GM21367 (cell line): ENCODE results near the gene AKR1C4.
"Not testable (repeated sequence)": the region's sequence is repeated elsewhere in the genome, so short reads cannot be mapped to it uniquely, and the experiment has no call there.

Experiments used
- ATAC-seq: cut with Tn5 transposase; IDR thresholded peaks from one replicate; pipeline ENCODE4 v1.9.1; 2021; ENCODE audit not compliant: unreplicated experiment

The AKR1C4 gene

DNA sequence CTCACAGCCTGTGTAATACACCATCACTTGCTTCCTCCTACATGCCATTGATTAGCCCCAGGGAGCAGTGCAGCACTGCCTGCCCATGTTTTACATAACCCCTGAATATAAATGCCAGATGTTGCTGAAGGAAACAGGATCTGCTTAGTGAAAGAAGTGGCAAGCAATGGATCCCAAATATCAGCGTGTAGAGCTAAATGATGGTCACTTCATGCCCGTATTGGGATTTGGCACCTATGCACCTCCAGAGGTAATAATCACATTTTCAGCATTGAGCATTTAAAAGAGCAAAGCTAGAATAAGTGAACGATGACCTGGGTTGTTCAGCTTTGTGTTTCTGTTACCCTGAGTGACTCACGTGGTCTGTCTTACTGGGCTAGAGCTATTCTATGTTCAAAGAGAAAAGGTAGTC lies at the start of gene AKR1C4:
Gene AKR1C4, plus strand, starts transcription at position 136 of the 412 bp plus-strand sequence. Its CDS starts 31 bp downstream, at position 167.
- no peak for ATAC-seq

DNA sequence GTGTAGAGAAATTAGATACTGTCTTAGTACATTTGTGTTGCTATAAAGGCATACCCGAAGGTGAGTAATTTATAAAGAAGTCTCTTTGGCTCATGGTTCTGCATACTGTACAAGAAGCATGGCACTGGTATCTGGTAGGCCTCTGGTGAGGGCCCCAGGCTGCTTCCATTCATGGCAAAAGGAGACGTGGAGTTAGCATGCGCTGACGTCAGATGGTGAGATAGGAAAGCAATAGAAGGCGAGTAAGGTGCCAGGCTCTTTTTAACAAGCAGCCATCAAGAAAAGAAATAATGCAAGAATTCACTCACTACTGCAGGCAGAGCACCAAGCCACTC lies 49.8 kb upstream of the AKR1C4 start:
- no peak for ATAC-seq

DNA sequence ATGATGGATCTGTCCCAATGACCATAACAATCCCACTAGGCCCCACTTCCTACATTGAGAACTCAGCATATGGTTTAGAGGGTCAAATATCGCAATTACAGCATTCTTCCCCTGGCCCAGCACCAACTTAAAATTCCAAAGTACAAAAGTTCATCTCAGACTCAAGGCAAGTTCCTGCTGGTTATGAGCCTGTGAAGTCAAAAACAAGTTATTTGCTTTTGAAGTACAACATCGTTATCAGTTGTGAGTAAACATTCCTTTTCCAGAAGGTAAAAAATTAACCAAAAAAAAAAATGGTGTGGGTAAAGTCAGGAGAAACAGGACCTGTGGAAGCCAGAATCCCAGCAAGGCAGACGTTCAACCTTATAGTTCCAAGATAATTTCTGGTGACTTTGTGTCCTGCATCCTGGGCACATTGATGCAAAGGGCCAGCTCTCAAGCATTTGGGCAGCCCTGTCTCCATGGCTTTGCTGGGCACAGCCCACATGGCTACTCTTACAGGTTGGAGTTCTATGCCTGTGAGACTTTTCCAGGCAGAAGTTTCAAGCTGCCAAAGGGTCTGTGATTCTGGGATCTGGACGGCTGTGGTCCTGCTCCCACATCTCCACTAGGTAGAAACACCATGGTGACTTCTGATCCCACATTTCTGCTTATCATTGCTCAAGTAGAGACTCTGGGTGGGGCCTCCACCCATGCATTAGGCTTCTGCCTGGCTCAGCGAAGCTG lies 49.2 kb upstream of the AKR1C4 start:
- no peak for ATAC-seq

DNA sequence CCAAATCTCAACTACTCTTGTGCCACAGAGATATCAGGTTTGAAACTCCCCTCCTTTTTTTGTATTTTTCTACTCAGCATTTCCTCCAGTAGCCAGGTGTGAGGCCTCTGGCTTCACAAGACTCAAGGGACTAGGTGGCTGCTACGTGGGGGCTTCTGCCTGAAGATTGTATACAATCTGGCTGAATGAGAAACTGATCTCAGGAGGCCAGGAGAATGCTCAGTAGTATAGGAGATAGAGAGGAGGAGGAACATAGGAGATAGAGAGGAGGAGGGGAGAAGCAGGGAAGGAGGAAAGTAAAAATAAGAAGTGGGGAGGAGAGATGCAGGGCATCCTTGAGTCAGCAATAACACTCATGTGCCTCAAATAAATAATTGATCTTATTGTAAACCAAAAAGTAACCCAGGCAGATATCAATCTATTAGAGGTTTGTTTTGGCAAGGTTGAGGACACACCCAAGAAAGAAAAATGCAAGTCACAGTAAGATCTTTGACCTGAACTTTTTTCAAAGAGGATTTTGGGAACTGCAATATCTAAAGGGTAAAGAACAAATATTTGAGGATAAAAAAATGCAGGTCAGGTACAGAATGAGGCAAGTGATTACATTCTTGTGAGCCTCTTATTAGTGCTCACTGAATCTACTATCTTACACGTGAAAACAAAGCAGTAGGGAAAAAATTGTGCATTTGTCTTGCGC lies 48.5 kb upstream of the AKR1C4 start:
- no peak for ATAC-seq

DNA sequence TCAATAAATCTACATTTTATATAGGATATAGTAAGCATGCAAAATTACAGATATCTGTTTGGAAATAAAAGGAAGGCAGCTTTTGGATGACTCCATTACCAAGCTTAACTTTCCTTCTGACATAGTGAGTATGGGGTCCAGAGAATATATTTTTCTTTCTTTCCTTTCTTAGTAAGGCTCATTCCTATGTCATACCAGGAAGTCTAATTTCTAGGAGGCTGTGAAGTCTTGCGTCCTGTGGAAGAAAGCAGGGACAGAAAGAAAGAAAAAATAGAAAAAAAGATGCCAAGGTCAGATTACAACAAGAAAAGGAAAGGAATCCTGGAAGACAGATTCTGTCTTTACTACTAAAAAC lies 48.0 kb upstream of the AKR1C4 start:
- ATAC-seq, result no peak

DNA sequence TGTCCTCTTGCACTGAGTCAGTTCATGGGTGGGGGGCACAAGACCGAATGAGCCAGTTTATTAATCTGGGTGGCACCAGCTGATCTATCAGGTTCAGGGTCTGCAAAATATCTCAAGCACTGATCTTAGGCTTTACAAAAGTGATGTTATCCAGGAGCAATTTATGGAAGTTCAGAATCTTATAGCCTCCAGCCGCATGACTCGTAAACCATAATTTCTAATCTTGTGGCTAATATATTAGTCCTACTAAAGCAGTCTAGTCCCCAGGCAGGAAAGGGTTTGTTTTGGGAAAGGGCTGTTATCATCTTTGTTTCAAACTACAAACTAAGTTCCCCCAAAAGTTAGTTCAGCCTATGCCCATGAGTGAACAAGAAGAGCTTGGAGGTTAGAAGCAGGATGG lies 45.6 kb upstream of the AKR1C4 start:
- no peak for ATAC-seq

DNA sequence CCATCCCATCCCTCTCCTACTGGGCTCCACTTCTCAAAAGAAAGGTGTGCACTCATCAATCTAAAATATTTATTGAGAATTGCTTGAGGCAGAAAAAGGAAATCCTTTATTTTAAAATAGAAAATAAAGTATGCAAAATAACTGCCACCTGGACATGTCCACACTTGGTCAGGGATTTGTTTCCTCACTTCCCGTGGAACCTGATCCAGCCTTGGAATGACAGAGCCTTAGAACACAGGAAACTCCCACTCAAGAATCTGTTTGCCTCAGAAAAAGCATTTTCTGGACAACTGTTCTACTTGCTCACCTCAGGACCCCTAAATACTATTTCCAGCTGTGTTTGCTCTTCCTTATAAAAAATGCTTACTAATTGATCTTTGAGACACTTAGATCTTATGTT lies 40.7 kb upstream of the AKR1C4 start:
- no peak for ATAC-seq

DNA sequence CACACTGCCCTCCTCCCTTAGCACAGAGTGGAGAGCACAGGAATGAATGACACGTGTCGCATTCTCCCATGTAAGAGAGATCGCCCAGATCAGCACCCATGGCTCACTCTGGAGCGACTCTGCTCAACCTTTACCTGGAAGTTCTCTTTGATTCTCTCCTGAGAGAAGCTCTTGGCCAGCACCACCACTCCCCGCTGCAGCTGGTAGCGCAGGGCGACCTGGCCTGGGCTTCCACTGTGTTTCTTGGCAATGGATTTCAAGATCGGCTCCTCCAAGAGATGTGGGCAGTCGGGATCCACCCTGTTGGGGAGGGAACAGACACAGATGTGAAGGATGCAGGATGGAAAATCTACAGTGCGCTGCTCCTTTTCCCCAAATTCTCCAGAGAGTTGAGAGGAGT lies 39.1 kb upstream of the AKR1C4 start:
- no peak for ATAC-seq

DNA sequence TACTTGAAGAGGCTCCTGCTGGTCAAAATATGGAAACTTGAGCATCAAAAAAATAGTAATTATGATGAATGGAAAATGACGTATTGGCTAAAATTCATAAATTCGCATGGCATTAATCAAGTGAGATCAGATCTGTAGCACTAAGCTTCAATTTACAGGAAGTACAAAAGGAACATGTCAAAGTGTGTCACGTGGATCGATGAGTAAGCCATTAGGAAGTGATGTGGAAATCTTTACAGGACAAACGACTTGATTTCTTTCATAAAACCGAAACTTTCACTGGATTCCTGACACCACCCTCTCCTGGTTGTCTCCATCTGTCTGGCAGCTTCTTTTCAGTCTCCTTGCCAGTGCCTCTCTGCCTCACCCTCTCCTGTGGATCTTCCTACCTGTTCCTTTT lies 37.5 kb upstream of the AKR1C4 start:
- no peak for ATAC-seq

DNA sequence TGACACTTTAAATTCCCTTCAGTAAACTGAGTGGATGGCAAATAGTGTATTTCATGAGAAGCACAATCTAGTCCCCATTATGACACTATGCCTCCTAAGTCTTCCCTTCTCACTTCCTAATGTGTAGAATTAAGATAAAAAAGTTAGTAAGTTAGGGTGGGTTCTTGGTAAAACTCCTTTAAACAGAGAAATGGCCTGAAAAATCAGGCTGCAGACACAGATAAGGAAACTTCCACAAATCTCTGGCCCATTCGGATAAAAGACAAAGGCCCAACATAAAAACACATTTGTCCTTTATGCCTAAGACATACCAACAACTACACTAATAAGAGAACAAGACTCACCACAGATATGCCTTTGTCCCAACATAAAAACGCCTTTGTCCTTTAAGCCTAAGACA lies 33.1 kb upstream of the AKR1C4 start:
- no peak for ATAC-seq

DNA sequence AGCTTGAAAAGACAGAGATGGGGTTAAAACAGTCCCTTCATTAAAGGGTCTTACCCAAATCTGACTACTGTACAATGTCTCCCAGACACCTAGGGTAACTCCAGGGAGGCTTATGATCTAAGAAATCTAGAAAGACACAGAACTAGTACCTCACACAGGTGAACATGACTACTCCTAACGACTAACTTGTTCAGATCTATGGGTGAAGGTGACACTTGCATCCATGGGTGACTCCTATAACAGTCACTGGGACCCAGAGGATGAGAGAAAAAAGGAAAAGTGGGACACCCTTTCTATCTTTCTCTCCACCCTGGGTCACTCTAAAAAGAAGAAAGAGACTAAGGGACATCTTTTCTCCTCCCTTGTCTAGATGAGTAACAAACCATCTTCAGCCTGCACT lies 30.9 kb upstream of the AKR1C4 start:
- ATAC-seq, result no peak

DNA sequence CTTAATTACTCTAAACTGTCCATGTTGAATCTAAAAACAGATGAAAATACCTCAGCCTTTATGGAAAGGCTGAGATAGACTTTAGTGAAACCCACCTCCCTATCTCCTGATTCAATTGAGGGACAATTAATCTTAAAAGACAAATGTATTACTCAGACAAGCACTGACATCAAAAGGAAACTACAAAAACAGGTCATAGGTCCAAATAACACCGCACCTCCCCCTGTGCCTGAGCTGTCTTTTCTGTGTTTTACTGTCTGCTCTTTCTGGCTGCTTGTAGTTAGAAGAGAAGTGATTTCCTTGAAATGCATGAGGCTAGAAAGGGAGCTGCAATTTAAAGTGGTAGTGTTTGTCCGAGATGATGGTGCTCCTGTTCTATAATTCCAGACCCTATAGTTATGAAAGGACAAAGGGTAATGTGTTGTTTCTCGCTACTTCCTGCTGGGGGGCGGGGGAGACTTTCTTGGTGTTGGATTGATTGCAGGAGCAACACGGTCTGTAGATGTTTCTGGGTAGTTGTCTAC lies 27.7 kb upstream of the AKR1C4 start:
- no peak for ATAC-seq

DNA sequence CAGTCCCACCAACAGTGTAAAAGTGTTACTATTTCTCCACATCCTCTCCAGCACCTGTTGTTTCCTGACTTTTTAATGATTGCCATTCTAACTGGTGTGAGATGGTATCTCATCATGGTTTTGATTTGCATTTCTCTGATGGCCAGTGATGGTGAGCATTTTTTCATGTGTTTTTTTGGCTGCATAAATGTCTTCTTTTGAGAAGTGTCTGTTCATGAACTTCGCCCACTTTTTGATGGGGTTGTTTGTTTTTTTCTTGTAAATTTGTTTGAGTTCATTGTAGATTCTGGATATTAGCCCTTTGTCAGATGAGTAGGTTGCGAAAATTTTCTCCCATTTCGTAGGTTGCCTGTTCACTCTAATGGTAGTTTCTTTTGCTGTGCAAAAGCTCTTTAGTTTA lies 21.1 kb upstream of the AKR1C4 start:
- ATAC-seq, result not testable (repeated sequence)

DNA sequence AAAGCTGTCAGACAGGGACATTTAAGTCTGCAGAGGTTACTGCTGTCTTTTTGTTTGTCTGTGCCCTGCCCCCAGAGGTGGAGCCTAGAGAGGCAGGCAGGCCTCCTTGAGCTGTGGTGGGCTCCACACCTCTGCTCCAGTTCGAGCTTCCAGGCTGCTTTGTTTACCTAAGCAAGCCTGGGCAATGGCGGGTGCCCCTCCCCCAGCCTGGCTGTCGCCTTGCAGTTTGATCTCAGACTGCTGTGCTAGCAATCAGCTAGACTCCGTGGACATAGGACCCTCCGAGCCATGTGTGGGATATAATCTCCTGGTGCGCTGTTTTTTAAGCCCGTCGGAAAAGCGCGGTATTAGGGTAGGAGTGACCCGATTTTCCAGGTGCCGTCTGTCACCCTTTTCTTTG lies 16.1 kb upstream of the AKR1C4 start:
- ATAC-seq, result not testable (repeated sequence)

DNA sequence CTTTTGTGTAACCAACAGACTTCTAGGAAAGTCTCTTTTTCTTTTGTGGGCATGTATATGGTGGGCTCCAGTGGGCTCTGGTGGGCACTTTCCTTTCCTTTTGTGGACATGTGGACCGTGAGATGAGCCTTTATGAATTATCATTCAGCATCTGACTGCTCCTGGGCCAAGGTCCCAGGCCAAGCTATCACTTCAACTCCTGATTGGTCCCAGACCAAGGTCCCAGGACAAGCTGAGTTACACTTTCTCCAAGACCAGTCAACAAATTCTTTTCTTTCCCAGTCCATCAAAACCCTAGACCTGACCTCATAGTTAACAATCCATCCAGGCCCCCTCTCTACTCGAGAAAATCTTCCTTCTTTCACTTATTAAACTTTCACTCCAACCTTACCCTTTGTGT lies 12.7 kb upstream of the AKR1C4 start:
- ATAC-seq, result no peak

DNA sequence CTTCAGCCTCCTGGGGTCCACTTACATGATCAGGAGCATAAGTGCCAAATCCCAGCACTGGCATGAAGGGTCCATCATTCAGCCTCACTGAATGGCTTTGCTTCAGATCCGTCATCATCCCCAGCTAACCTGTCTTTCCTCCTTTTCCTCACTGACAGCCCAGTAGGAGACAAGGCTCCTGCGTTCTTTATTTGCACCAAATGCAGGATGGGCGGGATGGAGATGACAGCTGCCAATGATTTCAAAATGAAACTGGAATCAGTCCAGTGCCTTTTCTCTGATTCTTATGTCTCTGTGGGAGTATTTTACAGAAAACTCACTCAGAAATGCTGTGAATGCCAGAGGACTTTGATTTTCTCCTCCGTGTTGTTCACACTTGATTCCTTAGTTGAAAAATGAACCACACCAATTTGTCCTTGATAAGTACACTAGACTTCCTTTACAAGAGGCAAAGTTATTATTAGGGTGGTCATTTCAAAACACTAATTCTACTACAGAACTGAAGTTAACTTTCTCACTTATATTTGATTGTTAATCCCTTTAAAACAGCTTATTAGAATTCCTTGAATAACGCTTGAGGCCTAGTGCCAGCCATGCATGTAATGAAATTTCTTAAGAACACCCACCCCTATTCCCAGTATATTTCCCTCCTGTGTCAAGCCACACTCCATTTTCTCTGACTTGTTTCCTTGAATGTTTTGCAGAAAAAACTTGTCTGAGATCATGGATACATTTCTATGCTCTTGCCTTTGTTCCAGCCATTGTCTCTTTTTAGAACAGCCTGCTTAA lies 11.5 kb upstream of the AKR1C4 start, which contains the start of gene AKR1C8:
Gene AKR1C8, minus strand, starts transcription at position 164 of the 789 bp plus-strand sequence. Its CDS starts 46 bp downstream, at position 118.
- no peak for ATAC-seq

DNA sequence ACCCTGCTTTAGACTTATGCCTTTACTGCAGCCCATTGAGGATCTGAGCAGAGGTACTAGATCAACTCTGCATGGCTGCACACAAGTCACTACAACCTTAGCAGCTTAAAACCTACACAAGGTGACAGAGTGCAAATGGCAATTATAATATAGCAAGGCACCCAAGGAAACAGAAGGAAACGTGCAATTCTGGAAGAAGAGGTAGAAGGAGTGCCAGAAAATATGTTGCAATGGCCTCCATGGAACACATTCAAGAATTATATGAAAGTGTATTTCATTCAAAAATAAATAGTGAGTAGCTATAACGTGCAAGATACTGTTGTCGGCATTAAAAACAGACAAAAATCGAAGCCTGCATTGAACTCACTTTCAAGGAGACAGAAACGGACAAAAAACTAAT lies 8.8 kb upstream of the AKR1C4 start:
- no peak for ATAC-seq

DNA sequence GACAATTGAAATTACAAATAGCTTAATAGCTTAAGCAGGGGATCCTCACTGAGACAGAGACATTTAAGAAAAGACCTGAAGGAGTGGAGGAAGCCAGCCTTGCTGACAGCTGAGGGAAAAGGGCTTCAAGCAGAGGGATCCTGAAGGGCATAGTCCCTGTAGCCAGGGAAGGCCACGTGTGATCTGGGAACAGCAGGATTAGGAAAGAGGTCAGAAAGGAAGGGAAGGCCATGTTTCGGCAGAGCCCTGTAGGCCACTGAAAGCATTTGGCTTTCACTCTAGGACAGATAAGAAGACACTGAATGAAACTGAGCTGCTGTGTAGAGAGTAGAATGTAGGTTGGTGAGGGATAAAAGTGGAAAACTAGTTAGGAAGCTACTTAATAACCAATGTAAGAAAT lies 8.3 kb upstream of the AKR1C4 start:
- ATAC-seq, result no peak

DNA sequence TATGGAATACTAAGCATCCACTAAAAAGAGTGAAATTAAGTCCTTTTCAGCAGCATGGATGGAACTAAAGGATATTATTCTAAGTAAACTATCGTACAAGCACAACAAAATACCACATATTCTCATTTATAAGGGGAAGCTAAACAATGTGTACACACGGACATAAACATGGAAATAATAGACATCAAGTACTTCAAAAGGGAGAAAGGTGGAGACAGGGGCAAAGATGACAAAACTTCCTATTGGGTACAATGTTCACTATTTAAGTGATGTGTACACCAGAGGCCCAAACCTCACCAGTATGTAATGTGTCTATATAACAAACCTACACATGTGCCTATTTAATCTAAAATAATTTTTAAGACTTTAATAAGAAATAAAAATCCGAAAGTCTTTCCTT lies 2.2 kb upstream of the AKR1C4 start:
- ATAC-seq, result no peak

DNA sequence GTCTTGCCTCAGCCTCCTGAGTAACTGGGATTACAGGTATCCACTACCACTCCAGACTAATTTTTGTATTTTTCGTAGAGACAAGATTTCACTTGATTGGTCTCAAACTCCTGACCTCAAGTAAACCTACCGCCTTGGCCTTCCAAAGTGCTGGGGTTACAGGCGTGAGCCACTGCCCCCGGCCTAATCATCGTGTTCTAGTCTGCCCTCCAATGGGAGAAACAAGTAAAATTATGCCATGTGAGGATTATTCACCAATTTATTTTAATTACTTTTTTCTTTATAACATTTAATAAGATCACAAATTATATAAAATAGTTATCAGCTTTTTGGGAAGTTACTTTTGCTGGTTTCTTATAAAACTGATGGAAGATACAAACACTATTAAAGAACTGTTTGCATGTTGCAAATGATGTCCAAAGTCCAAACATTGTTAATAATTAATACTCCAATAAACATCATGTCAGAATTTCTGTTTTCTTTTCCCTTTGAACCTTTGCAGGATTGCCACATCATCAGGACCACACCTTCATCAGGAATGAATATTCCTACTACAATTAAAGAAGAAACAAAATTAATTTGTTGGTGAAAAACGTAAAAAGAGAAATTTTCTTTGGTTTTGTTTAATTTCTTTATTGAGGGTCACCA lies 786 bp upstream of the AKR1C4 start:
- ATAC-seq, result no peak

DNA sequence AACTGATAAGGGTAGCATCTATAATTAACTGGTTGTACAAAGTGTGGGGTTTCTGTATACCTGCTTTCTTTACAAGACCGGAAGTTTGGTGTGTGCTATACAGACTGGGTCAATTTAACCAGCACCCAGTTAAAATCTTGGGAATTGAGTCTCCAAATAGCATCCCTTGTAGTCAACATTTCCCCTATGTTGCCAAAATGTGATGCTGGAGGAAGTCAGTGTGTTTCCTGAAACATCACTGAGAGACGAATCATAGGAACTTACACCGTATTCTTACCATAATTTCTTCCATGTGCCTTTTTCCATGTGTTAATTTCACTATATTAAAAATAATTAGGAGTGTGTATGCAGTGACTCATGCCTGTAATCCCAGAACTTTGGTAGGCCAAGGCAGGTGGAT lies 1.7 kb downstream of the AKR1C4 start:
- ATAC-seq, result no peak
